CD4-positive, alpha-beta T cell treated with Interferon gamma for 1 hour (primary cell): ENCODE measurements around the gene SOAT1.
"Not testable (repeated sequence)": the region's sequence is repeated elsewhere in the genome, so short reads cannot be mapped to it uniquely, and the experiment has no call there.

Experiments used
- DNase-seq: peaks from one replicate; pipeline ENCODE4 v3.0.0-alpha.2; 2020

The SOAT1 gene

DNA sequence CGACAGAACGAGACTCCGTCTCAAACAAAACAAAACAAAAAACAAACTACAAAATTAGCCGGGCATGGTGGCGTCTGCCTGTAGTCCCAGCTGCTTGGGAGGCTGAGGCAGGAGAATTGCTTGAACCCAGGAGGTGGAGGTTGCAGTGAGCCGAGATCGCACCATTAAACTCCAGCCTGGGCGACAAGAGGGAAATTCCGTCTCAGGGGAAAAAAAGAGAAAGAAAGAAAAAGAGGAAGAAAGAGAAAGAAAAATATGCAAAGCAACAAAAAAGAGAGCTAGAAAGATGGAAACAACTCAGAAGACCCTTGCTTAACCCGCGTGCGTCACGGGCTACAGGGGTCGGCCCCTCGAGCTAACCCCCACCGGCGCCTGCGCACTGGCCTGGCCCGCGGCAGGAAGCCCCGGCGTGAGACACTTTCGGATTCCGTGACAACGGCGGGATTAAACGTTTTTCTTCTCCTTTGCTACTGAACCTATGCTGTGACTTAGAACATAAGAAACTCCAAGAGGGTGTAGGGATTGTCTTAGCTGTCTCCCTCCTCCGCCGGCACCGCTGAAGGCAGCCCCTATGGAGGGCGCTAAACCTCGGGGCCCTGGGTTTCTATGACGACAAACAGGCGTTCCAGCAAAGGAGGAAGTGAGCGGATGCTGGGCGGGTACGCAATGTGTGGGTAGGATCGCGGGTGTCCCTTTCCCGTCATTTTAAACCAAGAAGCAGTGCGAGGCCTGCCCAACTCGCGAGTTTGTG lies 71.9 kb downstream of the SOAT1 start, which contains the start of gene AXDND1:
Gene AXDND1 (plus strand): TSS at position 630 of the 751 bp plus-strand sequence. CDS start 539 bp downstream, outside the sequence.
- peak; percentile 93 for DNase-seq

- no peak for DNase-seq
Measured at GRCh38 chr1:179366093-179366800, 72.7 kb downstream of the SOAT1 start.

DNA sequence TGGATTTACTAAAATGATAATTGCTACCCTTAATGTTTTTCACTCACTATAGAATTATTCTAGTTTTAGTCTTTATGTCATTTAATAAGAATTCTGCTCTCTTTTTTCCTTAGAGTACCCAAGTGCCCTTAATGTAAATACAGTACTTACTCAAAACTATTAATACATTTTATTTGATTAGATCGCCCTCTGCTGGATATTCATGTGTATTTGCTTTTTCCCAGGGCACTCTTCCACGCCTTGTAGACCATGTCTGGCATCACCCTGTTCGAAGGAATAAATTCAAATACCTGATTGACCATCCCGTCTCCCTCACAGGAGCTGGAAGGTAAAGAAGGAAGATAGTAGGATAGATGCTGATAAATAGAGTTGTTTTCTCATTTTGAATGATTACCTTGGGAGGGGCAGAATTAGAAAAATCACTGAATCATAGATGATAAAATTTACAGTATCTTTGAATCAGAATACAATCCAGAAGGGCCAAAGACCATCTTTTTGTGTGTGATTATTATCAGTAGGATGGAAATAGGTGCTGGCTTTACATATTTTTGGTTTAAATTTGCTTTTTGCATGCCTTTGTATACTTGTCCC lies 76.2 kb downstream of the SOAT1 start:
- peak; percentile 6 for DNase-seq

- DNase-seq, result no peak
Measured at GRCh38 chr1:179372160-179372559, 78.6 kb downstream of the SOAT1 start.

GRCh38 chr1:179376223-179376622 lies 82.6 kb downstream of the SOAT1 start:
- no peak for DNase-seq

- DNase-seq, result no peak
Measured at GRCh38 chr1:179380299-179380698, 86.7 kb downstream of the SOAT1 start.

GRCh38 chr1:179384027-179384426 lies 90.4 kb downstream of the SOAT1 start:
- no peak for DNase-seq

GRCh38 chr1:179385510-179385909 lies 91.9 kb downstream of the SOAT1 start:
- no peak for DNase-seq

- DNase-seq, result no peak
Measured at GRCh38 chr1:179393721-179394120, 100.1 kb downstream of the SOAT1 start.

- not testable (repeated sequence) for DNase-seq
Measured at GRCh38 chr1:179399399-179399798, 105.8 kb downstream of the SOAT1 start.
